Measurements from ENCODE around the gene NCBP2L.

DNA sequence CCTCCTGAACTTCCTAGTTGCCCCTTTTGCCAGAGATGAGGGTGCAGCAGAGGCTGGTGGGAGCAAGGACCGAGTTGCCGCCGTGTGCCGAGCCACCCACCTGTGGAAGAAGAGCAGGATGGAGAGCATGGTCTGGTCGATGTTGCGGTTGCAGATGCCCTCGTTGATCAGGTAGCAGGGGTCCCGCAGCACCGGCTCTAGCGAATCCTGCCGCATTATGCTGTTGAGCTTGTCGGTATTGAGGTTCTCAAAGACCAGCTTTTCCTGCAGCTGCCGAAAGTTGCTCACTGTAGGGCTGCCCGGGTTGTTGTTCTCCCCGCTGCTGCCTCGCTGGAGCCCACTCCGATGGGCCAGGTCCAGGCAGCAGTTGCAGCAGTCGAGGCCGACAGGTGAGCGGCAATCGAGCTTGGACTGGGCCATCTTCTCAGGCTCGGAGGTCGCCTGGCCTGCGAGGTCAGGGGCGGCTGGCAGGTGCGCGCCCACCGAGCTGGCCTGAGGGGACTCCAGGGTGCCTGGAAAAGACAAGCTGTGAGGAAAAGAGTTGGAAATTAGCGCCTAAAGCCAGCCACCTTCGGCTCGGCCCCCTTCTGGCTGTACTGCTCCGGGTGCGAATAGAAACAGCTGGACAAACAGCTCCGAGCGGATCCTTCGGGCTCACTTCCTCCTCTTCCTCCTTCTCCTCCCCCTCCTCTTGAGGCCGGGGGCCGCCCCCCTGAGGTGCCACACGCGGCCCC lies 2.4 kb upstream of the NCBP2L start:
- TF ChIP-seq, protein P1, sequence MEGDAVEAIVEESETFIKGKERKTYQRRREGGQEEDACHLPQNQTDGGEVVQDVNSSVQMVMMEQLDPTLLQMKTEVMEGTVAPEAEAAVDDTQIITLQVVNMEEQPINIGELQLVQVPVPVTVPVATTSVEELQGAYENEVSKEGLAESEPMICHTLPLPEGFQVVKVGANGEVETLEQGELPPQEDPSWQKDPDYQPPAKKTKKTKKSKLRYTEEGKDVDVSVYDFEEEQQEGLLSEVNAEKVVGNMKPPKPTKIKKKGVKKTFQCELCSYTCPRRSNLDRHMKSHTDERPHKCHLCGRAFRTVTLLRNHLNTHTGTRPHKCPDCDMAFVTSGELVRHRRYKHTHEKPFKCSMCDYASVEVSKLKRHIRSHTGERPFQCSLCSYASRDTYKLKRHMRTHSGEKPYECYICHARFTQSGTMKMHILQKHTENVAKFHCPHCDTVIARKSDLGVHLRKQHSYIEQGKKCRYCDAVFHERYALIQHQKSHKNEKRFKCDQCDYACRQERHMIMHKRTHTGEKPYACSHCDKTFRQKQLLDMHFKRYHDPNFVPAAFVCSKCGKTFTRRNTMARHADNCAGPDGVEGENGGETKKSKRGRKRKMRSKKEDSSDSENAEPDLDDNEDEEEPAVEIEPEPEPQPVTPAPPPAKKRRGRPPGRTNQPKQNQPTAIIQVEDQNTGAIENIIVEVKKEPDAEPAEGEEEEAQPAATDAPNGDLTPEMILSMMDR (IDR thresholded peaks at IDR 0.05) = no peak
- no peak for TF ChIP-seq POLR2A (IDR thresholded peaks at IDR 0.05)
